Osteoblast (primary cell): ENCODE results near the gene TNIK. TPM values are rescaled to one million over a fixed set of nuclear protein-coding genes. Genes with fewer than 3 reads are reported as not detected.
"Not testable (repeated sequence)": the region's sequence is repeated elsewhere in the genome, so short reads cannot be mapped to it uniquely, and the experiment has no call there.

Experiments used
- DNase-seq: peaks from one replicate; pipeline ENCODE4 v3.0.0; 2011; ENCODE audit warnings: low spot score, mixed read lengths; ENCODE audit not compliant: insufficient read length; ENCODE audit errors: missing footprints
- H2AFZ ChIP-seq: 2 replicates; pipeline ENCODE4 v1.6.0; 2011; ENCODE audit warnings: mild to moderate bottlenecking, low read length
- H3K27ac ChIP-seq: 2 replicates; pipeline ENCODE4 v1.5.1; 2011; ENCODE audit warnings: mild to moderate bottlenecking, low read depth, low read length, moderate library complexity
- H3K27me3 ChIP-seq: 2 replicates; pipeline ENCODE4 v1.6.0; 2012; ENCODE audit warnings: mild to moderate bottlenecking, control low read depth, inconsistent platforms, low read length, moderate library complexity; ENCODE audit not compliant: insufficient read depth
- H3K36me3 ChIP-seq: 2 replicates; pipeline ENCODE4 v1.5.1; 2011; ENCODE audit warnings: mild to moderate bottlenecking, low read length, control low read depth, moderate library complexity; ENCODE audit not compliant: insufficient read depth
- H3K4me1 ChIP-seq: 2 replicates; pipeline ENCODE4 v1.5.1; 2011; ENCODE audit warnings: mild to moderate bottlenecking, low read length, control low read depth, moderate library complexity; ENCODE audit not compliant: insufficient read depth
- H3K4me2 ChIP-seq: 2 replicates; pipeline ENCODE4 v1.6.0; 2011; ENCODE audit warnings: mild to moderate bottlenecking, low read length; ENCODE audit not compliant: insufficient read depth
- H3K4me3 ChIP-seq: fragments of 200-600 bp; sonication (generic); 3 replicates; pipeline ENCODE4 v1.5.1; 2012; ENCODE audit warnings: mild to moderate bottlenecking, low read length, inconsistent platforms; ENCODE audit not compliant: insufficient read depth
- H3K79me2 ChIP-seq: 2 replicates; pipeline ENCODE4 v1.6.0; 2012; ENCODE audit warnings: mild to moderate bottlenecking, low read length, control low read depth, inconsistent platforms; ENCODE audit not compliant: insufficient read depth
- H3K9me3 ChIP-seq: 2 replicates; pipeline ENCODE4 v1.5.1; 2011; ENCODE audit warnings: low read depth, low read length, control low read depth
- H4K20me1 ChIP-seq: 2 replicates; pipeline ENCODE4 v1.6.0; 2012; ENCODE audit warnings: mild to moderate bottlenecking, low read length, control low read depth; ENCODE audit not compliant: insufficient read depth
- total RNA-seq: library from RNA; depleted of rRNA; stranded (reverse); fragments of >200 nt; gene quantifications from 2 replicates; pipeline ENCODE4 v1.2.3, GENCODE V29; 2012
- TF ChIP-seq, protein P1 (sequence below): IDR thresholded peaks from 2 replicates; pipeline ENCODE4 v1.5.1; 2011; ENCODE audit warnings: mild to moderate bottlenecking, low read depth, low read length, moderate library complexity; ENCODE audit errors: extremely low read depth

Gene TNIK
- total RNA-seq, 1 donor: 7.6 TPM

DNA sequence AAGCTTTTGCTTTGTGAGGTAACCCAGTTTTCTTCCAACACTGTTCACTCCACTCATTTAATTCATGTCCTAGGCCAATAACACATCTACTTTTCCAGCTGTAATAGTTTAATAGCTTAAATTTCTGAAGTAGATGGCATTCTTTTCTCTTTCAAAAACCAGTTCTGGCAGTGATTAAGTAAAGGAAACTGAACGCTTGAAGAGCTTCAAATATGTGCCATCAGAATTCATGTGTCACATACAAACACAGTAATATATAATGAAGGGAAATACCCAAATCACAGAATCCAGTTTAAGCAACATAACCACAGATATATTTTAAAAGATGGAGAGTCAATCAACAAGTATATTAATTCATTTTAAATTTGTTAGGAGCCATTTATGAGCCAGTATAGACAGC is 91.0 kb downstream of the TNIK start:
- Histone ChIP-seq H3K4me2 (no peak overlapping the region), H3K27me3 (peaks cover 36% of the 10 kb centered on the region), H3K4me1 (peaks cover 7% of the 10 kb centered on the region), H2AFZ (no peak overlapping the region), H3K27ac (no peak overlapping the region), H3K36me3 (no peaks in the 10 kb centered on the region), H3K4me3 (no peak overlapping the region), H4K20me1 (no peaks in the 10 kb centered on the region), H3K9me3 (no peaks in the 10 kb centered on the region), H3K79me2 (no peaks in the 10 kb centered on the region)
- DNase-seq: no peak
- TF ChIP-seq, protein P1, sequence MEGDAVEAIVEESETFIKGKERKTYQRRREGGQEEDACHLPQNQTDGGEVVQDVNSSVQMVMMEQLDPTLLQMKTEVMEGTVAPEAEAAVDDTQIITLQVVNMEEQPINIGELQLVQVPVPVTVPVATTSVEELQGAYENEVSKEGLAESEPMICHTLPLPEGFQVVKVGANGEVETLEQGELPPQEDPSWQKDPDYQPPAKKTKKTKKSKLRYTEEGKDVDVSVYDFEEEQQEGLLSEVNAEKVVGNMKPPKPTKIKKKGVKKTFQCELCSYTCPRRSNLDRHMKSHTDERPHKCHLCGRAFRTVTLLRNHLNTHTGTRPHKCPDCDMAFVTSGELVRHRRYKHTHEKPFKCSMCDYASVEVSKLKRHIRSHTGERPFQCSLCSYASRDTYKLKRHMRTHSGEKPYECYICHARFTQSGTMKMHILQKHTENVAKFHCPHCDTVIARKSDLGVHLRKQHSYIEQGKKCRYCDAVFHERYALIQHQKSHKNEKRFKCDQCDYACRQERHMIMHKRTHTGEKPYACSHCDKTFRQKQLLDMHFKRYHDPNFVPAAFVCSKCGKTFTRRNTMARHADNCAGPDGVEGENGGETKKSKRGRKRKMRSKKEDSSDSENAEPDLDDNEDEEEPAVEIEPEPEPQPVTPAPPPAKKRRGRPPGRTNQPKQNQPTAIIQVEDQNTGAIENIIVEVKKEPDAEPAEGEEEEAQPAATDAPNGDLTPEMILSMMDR: no peak

- peaks cover 47% of the 10 kb centered on the region for H3K27me3 ChIP-seq
- not testable (repeated sequence) for H4K20me1 ChIP-seq, H3K4me2 ChIP-seq, H3K79me2 ChIP-seq, H3K27ac ChIP-seq, H3K4me3 ChIP-seq, H3K36me3 ChIP-seq, H2AFZ ChIP-seq, H3K4me1 ChIP-seq, H3K9me3 ChIP-seq, DNase-seq
Observed at GRCh38 chr3:171366738-171367137, 93.5 kb downstream of the TNIK start.

GRCh38 chr3:171366043-171366442 is 94.2 kb downstream of the TNIK start:
- Histone ChIP-seq H3K4me3 (no peak overlapping the region), H3K9me3 (no peaks in the 10 kb centered on the region), H3K4me1 (no peaks in the 10 kb centered on the region), H3K4me2 (no peak overlapping the region), H3K27ac (no peak overlapping the region), H3K79me2 (no peaks in the 10 kb centered on the region), H2AFZ (no peak overlapping the region), H3K27me3 (peaks cover 47% of the 10 kb centered on the region), H3K36me3 (no peaks in the 10 kb centered on the region), H4K20me1 (no peaks in the 10 kb centered on the region)
- TF ChIP-seq, protein P1: no peak
- no peak for DNase-seq

- Histone ChIP-seq H3K9me3 (no peaks in the 10 kb centered on the region), H3K27ac (no peak overlapping the region), H2AFZ (no peak overlapping the region), H3K4me3 (no peak overlapping the region), H3K4me1 (no peaks in the 10 kb centered on the region), H3K4me2 (no peak overlapping the region), H3K36me3 (no peaks in the 10 kb centered on the region), H3K27me3 (peaks cover 47% of the 10 kb centered on the region), H3K79me2 (no peaks in the 10 kb centered on the region), H4K20me1 (no peaks in the 10 kb centered on the region)
- DNase-seq: no peak
- TF ChIP-seq, protein P1: no peak
Observed at GRCh38 chr3:171365489-171365888, 94.7 kb downstream of the TNIK start.
